NCI-H524 (cell line): ENCODE results near the gene ERBB4.
"Not testable (repeated sequence)": the region's sequence is repeated elsewhere in the genome, so short reads cannot be mapped to it uniquely, and the experiment has no call there.

ENCODE experiments used
- DNase-seq, 2 experiments: peaks; one replicate each; lab custom pipeline; 2025; lab: John Stamatoyannopoulos, UW

ERBB4 gene

GRCh38 chr2:212076456-212076855, 462.1 kb downstream of the ERBB4 start:
- no peak for DNase-seq

GRCh38 chr2:212073360-212073759, 465.2 kb downstream of the ERBB4 start:
- no peak for DNase-seq

DNA sequence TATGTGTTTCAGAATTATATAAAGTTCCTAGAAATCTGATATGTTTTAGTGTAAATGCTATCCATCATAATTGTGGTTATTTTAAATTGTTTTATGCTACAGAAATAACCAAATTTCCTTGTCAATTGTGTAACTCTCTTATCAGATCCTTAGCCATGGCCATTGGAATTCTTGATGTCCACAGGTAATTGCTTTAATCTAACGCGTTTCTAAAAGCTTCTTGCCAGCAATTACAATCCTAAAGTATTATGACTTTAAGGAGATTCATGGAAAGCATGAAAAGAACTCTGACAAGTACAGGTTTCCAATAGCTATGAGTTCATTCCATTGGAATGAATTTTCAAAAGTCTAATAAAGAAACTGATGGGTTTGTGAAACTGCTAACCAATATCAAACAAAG, 472.1 kb downstream of the ERBB4 start:
- no peak for DNase-seq

DNA sequence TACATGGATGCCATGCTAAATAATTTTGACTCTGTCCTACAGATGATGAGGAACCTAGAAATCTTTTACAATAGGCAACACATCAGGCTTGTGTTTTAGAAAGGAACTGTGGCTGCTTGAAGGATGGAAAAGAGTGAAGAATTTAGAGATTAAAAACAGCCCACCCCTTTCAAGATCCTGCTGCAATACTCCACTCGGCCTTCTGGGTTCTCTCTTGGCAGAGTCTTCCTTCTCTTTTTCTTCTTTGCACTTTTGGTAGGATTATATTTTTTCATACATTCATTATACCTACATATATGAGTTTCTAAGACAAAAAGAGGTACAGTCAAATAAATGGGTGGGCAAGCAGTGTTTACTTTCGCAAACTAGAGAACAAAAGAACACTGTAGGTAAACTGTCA, 474.3 kb downstream of the ERBB4 start:
- DNase-seq, result no peak

GRCh38 chr2:212052412-212053159, 486.0 kb downstream of the ERBB4 start:
- no peak for DNase-seq

DNA sequence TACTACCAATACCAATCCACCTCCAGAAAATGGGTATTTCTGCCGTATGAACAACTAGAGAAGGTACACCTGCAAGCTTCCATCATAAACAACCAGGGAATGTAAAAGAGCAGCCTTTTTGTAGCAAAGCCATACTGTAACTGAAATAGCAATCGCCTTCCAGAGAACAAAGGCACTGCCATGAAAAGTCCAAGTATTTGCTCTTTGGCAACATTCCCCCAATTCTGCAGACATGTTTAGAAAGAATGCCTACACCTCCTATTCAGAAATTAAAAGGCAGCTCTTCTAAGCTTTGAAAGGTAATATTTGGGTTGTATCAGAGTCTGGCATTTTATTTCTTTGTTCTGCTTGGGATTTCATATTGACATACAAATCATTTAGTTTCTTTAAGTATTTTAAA, 487.7 kb downstream of the ERBB4 start:
- no peak for DNase-seq

- DNase-seq, result no peak
These were observed 496.0 kb downstream of the ERBB4 start for GRCh38 chr2:212042562-212042961.

DNA sequence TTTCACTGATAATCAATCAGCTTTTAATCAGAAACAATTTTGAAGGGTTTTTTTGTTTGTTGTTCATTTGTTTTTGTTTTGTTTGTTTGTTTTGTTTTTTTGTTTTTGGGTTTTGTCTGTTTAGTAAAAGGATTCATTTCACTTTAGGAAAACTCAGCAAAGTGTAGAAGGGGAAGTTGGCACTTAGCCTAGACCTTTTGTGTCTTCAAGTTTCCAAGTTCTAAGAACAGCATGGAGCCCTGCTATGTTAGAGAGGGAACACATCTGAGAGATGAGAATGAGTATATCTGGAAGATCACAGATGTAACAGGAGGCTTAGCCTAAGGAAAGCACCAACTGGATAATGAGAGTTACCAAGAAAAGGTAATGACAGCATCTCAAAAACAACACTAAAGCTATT, 501.5 kb downstream of the ERBB4 start:
- no peak for DNase-seq

GRCh38 chr2:212034841-212035585, 503.6 kb downstream of the ERBB4 start:
- DNase-seq, result no peak

DNA sequence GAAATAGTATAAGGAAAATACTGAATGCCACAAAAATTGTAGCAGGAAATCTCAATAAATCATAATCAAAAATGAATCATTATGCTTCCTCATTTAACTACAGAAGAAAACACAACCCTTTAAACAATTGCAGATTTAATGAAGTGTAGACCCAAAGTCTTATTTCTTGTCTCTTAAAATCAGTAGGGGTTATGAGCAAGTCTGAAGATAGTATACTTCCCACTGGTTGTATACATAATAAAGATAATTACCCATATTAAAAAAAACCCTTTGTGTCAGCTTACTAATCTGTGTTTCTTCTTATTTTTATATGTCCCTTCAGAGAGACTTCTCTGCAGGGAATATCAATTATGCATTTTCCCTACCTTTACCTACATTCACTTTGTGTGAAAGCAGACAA, 504.7 kb downstream of the ERBB4 start:
- DNase-seq, result no peak

DNA sequence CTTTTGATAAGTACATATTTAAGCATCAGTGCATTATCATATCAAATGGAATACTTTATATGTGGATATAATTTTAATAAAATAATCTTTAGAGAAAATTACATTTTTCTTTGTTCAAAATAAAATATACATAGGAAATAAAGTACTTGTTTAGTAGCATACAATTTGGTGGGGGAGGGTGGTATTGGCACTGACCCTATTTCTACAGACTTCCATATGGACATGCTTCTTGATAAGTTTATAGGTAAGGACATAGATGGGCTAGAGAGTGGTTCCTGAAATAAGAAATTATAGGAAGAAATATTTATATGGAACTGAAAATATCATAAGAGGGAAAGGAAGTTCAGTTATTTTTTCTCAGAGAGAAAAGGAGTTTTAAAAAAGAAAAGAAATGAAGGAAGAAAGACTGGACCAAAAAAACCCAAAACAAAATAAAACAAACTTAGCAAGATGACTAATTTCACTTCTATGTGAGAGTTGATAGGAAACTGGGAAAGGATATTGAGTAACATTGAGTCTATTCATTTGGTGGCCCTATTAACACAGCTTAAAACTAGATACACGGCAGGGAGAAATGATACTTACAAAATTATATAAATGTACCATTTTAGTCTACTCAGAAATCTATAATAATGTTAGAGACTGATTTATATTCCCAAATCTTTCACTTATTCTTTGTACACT, 505.9 kb downstream of the ERBB4 start:
- no peak for DNase-seq

- no peak for DNase-seq
These were observed 506.6 kb downstream of the ERBB4 start for GRCh38 chr2:212032032-212032431.

GRCh38 chr2:212030709-212031108, 507.9 kb downstream of the ERBB4 start:
- DNase-seq, result no peak

GRCh38 chr2:212028798-212029394, 509.7 kb downstream of the ERBB4 start:
- DNase-seq, result no peak

DNA sequence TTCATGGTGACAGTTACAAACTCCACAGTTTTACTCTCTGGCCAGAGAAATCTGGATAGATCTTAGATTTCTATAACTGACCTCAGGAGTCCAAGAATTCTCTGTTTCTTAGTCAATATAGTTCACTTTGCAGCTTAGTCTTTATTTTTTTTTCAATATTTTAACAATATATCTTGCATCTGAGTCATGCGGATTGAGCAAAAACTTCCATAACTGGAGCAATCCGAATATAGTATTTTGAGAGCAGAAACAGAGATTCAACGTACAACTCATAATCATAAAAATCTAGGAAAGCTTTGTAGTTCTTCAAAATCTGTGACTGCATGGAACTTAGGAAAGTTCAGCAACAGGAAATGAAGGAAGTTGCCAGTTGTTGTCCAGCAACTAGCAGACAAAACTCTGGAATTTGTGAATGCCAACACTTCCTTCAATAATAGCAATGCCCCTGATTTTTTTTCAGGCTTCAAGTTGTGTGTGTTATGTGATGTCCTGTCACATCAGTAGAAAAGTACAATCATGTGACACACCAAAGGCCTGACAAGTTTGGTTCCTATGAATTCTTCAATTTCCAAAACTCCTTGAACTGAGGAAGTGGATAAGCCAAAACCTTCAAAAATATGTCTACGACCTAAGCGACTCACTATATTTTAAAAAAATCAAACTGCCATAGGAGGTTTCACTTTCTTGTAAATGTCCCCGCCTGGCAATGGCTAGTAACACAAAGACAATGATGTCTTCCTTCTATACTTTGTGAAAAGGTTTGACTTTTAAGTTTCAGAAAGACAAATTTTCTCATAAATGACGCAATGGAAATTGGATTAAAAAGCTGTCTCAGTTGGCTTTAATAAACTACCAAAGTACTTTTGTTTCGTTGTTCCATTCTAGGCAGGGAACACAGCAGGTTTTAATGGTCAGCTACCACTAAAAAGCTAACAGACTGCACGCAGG, 510.6 kb downstream of the ERBB4 start:
- no peak for DNase-seq

DNA sequence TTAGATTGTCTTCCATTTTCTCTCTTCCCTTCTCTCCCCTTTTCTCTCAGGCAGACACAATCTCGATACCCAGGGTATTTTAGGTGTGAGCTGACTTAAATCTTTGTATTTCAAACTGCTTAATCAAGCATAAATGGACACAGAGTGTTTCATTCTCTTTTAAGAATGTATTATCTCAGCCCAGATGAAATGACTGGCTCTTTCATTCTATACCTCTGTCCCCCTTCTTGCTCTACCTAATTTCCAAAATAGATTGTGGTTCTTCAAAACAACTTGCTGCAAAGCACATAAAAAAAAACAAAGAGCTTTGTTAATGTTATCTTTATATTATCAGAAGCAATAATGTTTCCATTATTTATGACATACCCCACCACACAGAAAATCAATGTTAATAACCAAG, 514.6 kb downstream of the ERBB4 start:
- no peak for DNase-seq

DNA sequence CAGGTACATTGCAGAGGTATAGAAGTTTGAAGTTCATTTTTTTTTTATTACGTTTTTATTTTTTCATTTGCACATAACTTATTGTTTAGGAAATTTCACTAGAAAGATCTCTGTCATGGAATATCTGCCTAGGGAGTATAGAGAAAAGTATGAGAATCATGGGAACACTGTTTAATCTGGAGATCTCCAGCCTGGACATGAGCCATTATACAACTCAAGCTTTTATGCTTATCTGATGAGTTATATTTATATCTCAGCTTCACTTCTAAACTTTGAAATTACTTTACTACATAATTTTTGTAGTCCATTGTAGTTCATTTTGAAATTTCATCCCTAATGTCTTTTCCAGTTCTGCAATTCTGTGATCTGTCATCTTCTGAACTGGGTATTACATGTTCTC, 515.6 kb downstream of the ERBB4 start:
- DNase-seq, result no peak

DNA sequence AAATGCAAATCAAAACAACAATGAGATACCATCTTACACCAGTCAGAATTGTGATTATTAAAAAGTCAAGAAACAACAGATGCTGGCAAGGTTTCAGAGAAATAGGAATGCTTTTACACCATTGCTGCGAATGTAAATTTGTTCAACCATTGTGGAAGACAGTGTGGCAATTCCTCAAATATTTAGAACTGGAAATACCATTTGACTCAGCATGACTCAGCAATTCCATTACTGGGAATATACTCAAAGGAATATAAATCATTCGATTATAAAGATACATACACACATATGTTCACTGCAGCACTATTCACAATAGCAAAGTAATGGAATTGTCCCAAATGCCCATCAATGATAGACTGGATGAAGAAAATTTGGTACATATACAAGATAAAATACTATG, 516.7 kb downstream of the ERBB4 start:
- no peak for DNase-seq

GRCh38 chr2:212015588-212015987, 523.0 kb downstream of the ERBB4 start:
- DNase-seq, result no peak

DNA sequence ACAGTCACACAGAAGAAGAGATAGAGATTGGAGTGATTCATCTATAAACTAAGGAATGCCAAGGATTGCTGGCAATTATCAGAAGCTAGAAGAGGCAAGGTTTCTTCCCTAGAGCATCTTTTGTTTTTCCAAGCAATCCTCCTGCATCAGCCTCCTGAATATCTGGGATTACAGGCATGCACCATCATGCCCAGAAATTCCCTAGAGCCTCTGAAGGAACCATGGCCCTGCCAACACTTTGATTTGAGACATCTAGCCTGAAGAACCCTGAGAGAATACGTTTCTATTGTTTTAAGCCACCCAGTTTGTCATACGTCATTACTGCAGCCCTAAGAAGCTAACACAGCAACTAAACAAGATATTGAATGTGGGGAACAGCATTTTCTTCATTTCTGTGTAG, 525.0 kb downstream of the ERBB4 start:
- no peak for DNase-seq

GRCh38 chr2:212010305-212010704, 528.3 kb downstream of the ERBB4 start:
- not testable (repeated sequence) for DNase-seq

- no peak for DNase-seq
These were observed 530.6 kb downstream of the ERBB4 start for GRCh38 chr2:212007972-212008371.
